CD1c-positive myeloid dendritic cell (primary cell): ENCODE results near the gene ANO2.

Source experiments
- DNase-seq: peaks from one replicate; pipeline ENCODE4 v3.0.0-alpha.2; 2016; ENCODE audit errors: extremely low spot score

The ANO2 gene

DNA sequence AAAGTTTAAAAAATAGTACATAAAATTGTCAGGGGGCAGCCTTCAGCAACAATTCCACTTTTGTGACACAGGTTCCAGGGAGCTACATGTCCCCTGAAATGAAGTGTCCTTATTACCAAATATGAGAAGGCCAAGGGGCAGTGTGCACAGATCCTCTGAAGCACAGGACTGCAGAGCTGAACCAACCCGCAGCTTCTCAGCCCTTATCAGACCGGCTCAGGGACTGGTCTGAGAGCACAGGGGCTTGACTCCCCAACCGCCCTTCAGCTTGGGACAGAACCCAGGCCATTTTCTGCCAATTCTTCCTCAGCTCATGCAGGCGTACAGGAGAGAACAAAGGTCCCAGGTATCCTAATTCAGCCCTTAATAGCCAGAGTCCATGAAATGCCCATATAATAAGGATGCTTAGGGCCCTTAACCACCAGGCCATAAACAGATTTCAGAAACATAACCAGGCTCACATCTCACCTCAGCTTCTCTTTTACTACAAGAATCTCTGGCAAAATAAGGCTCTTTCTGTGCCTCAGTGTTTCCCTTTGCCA lies 221.3 kb downstream of the ANO2 start:
- DNase-seq: no peak

DNA sequence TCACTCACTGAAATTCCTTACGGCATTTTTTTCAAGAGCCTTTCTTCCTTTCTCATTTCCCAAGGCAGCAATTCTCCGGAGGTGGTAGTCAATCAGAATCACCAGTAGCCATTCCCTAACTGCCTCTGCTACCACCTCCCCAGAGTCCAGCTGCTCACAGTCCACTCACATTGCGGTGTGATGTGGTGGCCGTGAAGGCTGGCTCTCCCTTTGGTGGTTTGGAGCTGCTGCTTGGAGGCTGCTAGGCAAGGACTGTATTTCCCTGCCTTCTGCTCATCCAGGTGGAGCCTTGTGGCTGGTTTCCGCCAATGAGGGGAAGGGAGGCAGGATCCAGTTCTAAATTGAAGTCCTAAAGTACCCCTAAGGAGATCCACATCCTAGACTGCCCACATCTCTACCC lies 222.0 kb downstream of the ANO2 start:
- DNase-seq: no peak

DNA sequence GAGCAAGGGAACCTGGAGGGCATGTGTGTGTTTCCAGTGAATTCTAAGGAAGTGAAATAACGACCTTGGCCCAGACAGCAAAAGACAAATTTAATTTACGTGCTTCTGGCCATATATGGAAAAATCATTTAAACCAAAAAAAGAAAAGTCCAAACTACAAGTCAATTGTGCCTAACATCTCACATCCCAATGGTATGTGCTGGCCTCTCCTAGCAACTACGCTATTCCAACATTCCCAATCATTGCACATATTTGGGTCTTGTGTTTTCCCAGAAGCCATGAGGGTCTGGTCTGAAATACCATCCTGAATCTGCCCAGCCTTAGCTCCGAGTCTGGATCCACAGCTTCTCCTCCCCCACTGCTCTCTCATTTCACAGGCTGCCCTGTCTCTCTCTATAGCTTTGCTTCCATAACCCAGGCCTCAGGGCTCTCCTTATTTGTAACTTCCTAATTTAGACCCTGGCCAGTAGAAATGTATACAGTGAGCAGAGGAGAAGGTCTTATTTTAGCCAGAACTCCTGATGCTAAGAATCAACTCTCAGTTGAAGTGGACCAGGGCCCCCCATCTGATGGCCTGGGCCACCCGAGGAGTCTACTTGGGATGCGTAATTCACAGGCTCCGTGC lies 224.6 kb downstream of the ANO2 start:
- no peak for DNase-seq

DNA sequence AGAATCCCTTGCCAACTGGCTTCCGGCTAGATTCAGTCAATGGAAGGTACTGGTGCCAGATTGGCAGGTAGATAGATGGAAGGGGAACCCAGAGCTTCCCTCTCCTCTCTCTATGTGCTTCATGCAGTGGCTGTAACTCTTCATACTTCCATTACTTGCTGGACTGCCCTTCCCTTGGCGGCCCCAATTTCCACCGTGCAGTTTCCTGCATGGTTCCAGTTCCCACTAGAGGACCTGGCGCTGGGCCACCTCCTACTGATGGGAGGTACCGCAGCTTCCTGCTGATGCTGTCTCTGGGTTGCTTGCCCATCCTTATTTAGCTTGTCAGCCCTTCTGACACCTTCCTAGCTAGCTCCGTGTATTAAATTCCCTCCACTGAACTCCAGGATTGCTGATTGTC lies 226.4 kb downstream of the ANO2 start:
- DNase-seq: no peak

DNA sequence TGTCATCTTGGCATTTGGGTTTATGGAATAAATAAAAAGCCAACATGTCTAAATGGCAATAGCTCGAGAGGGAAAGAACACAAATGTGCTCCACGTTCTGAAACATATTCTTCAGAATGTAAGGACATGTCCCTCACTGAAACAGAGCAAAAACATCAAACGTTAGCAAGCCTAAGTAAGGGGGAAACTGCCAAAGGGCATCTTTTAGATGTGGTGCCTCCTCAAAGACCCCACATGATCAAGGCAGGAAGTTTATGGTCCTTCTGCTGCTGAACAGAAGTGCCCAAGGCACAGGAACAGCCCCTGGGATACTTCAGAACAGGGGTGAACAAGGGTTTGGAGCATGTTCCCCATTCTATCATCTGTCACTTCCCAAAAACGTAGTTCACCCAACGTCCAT lies 227.0 kb downstream of the ANO2 start:
- no peak for DNase-seq

DNA sequence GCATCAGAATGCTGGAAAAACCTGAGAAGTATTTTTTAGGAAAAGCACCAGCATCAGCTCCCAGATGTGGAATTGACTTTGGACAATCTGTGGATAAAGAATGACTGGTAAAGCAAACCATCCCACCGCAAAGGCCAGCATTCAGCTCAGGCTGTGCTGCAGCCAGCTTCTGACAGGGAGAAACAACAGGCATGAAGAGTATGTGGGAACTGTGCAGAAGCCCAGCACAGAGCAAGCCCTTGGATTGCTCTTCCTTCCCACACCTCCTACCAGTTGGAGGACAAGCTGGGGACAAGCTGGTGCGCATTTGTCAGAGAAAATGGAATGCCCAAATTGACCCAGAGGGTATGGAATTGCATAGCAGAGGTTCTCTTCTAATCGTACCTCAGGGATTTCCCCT lies 228.1 kb downstream of the ANO2 start:
- no peak for DNase-seq

DNA sequence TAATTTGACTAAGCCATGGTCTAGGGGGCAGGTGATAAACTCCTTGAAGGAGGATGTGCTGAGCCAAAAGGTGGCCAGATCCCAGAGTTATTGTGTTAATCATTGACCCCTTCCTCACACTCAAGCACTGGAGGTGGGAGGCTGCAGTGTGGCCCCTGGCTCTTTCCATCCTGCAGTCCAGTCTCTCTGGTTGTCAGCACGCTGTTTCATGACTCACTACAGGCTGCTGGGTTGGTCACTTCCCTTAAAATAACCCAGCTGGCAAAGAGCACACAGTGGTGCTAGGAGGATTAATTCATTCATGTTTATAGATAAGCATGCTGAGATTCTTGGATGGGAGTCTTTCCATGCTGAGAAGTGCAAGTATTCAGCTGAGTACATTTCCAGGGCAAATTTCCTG lies 228.9 kb downstream of the ANO2 start:
- no peak for DNase-seq

DNA sequence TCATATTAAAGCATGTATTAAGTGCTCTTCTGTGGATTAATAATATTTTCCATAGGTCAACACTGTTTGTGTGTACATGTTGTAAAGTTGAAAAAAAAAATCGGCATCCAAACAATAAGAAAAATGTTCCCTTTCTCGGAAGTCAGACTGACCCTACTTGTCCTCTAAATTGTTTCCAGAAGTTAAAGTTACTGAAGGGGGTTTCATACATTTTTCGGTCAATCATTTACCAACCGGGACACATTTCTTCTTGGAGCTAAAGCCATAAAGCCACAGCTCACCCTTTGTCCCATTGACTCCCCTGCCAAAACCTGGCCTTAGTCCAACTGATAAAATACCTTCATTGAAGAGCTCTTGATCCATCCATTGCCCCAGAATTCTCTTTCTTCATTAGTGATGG lies 230.0 kb downstream of the ANO2 start:
- no peak for DNase-seq

DNA sequence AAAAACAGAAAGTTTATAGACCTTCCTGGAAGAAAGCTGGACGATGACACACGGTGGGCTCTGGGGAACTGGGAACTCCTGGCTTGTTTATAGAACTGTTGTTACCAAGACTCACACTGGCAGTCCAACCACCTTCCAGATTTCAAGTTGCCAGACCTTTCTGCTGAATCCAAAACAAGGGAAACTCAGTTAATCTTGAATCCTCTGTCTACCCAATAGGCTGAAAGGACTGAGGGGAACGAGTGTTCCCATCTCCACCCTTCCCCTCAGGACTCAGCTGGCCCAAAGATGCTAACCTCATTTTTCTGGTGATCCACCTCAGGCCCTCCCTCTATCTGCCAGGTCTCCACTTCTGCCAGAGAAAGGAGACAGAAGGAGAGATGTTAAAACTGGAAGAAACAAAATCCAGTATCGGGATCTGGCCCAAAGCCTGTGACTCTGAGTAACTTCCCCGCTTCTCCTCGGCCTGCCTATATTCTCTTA lies 231.4 kb downstream of the ANO2 start:
- no peak for DNase-seq

DNA sequence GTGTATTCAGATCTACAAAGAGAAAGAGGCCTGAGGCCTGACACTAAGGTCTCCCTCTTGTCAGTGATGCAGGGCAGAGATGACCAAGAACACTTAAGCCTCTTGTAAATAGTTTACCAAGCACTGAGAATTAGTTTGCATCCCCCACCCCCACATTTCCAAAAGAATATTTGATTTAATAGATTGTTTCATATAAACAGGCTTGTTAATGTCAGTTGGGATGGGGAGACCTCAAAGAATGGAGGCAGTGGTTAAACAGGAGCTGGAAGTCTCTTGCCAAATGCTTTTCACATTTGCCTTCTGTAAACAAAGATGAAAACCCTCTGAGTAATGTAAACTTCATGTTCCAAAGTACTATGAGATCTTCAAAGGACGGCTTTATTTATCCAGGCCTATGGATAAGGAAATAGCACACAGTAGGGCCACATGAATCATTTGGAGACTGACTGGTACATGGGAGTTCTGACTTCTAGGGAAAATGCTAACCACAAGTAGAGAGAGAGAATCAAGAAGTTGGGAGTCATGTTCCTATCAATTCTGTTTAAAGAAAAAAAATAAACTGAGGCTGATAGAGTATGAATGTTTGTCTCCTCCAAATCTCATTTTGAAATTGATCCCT lies 234.7 kb downstream of the ANO2 start:
- no peak for DNase-seq

DNA sequence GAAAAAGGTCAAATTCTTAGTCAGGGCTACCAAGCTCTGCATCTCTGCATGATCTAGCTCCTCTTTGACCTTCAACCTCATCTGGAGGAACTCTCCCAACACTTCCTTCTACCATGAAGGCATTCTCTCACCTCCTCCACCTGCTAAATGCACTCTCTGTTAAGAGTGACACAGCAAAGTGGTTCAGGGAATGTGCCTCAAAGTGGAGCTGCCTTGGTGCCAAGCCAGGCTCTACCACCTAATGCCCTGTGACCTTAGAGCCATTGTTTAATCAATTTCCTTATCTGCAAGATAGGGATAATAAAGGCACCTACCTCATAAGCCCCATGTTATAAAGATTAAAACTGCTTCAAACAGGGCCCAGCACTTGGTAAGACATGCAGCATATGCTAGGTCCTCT lies 236.7 kb downstream of the ANO2 start:
- no peak for DNase-seq

DNA sequence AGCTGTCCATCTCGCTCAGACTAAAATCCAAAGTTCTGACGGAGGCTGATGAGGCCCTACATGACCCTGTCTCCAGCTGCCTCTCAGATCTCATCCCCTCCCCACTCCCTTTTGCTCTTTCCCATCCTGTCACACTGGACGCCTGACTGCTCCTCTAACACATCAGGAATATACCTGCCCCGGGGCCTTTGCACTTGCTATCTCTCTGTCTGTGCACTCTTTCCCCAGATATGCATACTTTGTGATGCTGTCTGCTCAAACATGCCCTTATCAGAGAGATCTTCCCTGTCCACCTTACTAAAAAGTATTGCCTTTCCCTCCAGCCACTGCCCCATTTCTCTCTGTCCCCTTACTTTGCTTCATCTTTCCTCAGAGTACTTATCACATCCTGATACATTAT lies 238.8 kb downstream of the ANO2 start:
- DNase-seq: no peak

DNA sequence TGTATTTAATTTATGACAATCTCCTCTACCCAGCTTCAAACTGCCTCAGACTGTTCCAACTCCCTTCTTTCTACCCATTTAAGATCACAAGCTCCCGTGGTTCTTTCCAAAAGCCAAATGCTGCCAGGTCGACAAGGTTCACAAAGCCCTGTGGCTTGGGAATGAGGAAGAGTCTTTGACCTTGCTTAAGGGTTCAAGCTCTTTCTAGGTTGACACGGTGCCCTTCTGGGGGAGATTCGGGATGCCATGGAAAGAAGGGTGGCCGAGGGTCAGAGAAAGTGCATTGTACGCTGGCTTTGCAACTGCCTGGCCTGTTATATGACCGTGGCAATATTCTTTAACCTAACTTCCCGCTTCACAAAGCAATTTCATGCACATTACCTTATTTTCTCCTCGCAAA lies 239.3 kb downstream of the ANO2 start:
- DNase-seq: no peak

DNA sequence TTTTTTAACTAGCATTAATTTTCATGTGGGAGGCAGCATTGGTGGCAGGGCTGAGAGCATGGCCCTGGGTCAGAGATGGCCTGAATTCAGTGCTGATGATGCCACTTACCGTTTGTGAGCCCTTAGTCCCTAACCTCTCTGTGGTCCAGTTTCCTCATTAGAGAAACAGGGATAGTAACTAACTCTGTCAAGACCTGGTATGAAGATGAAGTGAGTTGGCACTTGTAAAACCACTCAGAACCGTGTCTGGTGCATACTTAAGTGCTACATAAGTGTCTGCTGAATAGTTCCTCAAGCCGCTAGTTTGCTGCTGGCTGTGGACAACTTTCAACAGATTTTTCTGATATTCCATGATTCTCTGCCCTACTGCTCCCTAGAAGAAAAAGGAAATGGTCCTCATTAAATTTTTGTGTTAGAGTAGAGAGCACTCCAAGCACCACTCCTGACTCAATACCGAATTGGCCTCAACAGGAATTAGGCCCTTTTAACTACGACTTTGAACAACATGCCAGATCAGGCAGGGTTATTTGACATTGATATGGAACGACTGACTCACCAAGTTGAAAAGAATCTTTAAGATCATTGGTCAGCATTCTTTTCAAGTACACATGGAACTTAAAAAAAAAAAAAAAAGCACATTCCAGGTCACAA lies 250.2 kb downstream of the ANO2 start:
- no peak for DNase-seq

DNA sequence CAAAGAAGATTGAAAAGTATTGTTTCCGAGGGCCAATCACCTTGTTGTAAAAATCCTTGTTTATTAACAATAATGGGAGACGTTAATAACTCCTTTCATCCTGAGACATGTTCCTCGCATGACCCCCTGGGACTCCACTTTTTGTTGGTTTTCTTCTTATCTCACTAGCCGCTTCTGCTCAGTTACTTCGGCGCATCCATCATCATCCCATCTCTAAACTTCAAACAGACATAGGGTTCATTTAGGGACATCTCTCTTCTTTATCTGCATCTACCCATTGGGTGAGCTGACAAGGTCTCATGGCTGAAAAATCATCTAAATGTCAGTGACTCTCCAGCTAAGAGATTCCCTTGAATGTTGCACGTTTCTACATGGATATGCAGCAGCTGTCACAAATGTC lies 252.2 kb downstream of the ANO2 start:
- DNase-seq: no peak

DNA sequence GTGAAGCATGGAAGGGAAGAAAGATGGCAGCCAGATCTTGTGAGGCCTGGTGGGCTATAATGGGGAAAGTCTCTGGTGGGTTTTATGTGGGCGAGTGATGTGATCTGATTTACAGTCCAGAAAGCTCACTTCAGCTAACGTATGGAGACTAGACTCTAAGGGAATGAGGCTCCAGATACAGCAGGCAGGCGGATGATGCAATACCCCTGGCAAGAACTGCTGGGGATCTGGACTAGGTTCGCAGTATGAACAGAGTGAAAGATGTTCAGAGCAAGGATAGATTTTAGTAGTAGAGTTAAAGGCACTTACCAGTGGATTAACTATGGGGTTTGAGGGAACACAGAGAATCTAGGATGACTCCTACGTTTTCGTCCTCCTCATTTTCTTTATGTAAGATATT lies 253.1 kb downstream of the ANO2 start:
- no peak for DNase-seq

DNA sequence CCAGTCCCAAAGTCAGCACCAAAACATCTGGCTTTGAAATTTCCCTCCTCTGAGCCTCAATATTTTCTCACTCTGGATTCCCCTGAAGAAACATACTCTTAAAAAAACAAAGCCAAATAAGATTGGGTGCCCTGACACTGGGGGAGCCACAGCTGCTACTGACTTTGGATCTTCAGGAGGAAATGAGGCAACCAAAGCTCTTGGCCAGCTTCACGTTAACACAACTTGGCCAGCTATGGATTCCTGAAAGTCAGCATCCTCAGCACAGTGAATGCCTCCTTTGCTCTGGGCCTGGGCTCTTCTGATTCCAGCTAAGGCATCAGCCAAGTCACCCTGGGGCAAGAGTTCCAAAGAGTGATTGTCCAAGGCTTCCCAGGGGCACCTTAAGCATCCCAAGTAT lies 254.8 kb downstream of the ANO2 start:
- no peak for DNase-seq

DNA sequence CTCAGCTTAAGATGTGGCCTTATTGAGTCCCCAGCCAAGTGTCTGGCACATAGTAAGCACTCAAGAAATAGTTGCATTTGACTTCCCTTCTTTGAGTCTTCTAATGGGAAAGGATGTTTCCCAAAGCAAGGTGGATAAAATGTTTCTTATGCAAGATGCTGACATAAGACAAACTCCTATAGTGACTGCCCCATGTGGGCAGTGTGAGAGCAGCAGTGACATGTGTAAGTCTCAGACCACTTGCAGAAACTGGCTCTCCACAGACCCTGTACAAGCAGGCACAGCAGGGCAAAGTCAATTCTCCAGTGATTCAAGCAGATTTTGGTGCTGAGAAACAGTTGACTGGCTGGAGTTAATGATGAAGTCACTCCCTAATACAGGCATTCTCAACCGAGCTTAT lies 255.3 kb downstream of the ANO2 start:
- no peak for DNase-seq

DNA sequence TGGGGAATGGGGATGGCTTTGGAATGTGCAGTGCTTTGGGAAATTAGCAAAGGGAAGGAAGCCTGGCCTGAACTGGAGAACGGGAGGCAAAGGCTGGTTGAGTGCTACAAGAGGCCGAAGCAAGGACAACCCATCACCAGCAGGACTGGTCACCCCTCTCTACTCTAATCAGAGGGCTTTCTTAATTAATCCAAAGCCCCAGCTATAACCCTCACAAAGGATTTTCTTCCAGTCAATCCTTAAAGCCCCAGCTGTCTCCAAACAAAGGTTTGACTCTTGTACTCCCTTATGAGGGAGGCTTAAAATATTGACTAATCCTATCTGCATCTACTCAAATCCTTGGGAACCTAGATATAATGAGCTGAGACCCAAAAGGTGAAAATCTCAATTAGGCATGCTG lies 256.8 kb downstream of the ANO2 start:
- no peak for DNase-seq

DNA sequence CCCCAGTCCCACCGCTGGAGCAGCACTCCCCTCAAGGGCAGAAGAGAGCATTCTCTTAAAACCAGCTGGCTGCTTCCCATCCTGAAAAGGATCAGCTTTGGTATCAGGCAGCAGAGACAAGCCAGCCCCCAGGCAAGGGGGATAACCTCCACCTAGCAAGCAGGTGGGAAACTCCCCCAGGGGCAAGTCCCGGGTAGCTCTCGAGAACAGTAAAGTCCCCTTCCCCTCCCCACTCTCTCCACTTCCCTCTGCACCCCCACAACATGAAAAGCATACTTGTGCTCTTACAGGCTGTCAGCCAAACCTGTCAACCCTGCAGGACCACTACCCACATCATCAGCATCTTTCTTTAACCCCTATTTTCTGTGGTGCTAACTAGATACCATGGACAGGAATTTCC lies 259.1 kb downstream of the ANO2 start:
- no peak for DNase-seq

DNA sequence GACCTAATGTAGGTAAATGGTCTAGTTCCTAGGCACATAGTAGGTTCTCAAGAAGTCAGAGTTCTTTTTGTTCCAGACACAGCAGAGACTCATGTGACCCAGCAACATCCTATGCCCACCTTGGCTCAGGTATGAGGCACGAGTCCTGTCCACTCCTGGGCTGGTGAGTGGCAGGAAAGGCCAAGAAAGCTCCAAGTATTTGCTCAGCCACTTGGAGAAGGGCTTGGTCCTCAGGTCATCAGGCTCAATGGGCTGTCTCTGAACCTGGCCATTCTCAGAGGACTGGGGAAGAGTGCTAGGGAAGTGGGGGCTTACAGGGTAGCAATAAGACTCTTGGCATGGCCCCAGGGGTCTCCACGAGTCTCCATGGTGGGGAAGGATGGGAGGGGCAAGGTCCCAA lies 260.1 kb downstream of the ANO2 start:
- no peak for DNase-seq

DNA sequence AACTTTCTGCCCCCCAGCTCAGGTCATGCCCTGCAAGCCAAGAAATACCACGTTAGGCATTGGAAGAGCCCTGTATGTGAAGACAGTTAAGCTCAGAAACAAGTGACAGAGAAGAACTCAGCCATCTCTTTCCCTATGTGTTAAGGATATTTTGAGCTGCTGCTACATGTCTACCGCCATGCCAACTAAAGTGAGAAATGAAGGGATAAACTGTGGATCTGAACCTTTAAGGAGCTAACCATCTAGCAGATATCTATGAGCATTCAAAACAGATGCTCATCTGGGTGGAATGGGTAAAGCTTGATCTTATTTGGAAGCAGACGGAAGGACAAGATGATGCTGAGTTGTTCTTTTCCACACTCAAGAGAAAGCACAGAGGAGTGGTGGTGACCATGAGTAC lies 262.5 kb downstream of the ANO2 start:
- DNase-seq: no peak

DNA sequence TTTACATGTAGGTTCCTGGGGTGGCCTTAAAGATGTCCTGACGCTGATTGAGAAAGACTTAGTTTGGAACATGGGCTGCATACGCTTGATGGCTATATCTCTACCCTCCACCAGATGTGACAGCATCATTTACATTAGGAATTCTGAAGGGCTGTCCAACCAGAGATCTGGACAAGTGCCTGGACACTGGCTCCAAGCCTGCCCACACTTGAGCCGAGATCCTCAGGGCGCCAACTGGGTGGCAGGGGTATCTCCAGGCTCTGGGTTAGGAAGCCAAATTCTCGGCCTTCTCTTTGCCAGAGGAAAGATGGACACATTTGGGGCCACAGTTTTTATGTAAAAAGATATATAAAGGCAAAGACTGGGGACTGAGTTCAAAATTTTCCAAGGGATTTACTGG lies 266.9 kb downstream of the ANO2 start:
- DNase-seq: no peak
